Activated CD8-positive, alpha-beta memory T cell treated with anti-CD3 and anti-CD28 coated beads, Interleukin-2, amount 10 ng/mL, durations not matched to agents 7 days and 5 days (primary cell): ENCODE data around the gene SLF1. TPM values are rescaled to one million over a fixed set of nuclear protein-coding genes. Genes with fewer than 3 reads are reported as not detected.

ENCODE experiments used
- ATAC-seq: fragments of 150-1000 bp; cut with Tn5 transposase; one replicate; pipeline ENCODE4 v1.10.0; 2021; ENCODE audit warnings: moderate library complexity
- CTCF ChIA-PET: fragments of 350-600 bp; sonication (Branson Sonifier 250); formaldehyde crosslinking; loops from one replicate; lab custom pipeline; 2021; ENCODE audit warnings: antibody characterized with exemption; lab: Charles Lee
- DNase-seq: peaks from one replicate; pipeline ENCODE4 v3.0.0-alpha.2; 2020
- H3K27ac Mint-ChIP-seq: one replicate; pipeline ENCODE4 v1.8.0; 2021; ENCODE audit warnings: mild to moderate bottlenecking, mixed read lengths
- H3K27me3 Mint-ChIP-seq: one replicate; pipeline ENCODE4 v1.8.0; 2021; ENCODE audit warnings: mixed read lengths
- H3K36me3 Mint-ChIP-seq: one replicate; pipeline ENCODE4 v1.8.0; 2021; ENCODE audit warnings: mild to moderate bottlenecking, mixed read lengths
- H3K4me1 Mint-ChIP-seq: one replicate; pipeline ENCODE4 v1.8.0; 2021; ENCODE audit warnings: mixed read lengths
- H3K4me3 Mint-ChIP-seq: one replicate; pipeline ENCODE4 v1.8.0; 2021; ENCODE audit warnings: mild to moderate bottlenecking, moderate library complexity, mixed read lengths
- H3K9me3 Mint-ChIP-seq: one replicate; pipeline ENCODE4 v1.8.0; 2022; ENCODE audit warnings: low read depth, mixed read lengths
- total RNA-seq, 2 experiments: library from RNA; stranded (reverse); gene quantifications; one replicate each; pipeline ENCODE4 v1.2.3, GENCODE V29; 2021

SLF1 gene
- total RNA-seq, 2 experiments from 2014 or later = 27.5 to 33.1 TPM

DNA sequence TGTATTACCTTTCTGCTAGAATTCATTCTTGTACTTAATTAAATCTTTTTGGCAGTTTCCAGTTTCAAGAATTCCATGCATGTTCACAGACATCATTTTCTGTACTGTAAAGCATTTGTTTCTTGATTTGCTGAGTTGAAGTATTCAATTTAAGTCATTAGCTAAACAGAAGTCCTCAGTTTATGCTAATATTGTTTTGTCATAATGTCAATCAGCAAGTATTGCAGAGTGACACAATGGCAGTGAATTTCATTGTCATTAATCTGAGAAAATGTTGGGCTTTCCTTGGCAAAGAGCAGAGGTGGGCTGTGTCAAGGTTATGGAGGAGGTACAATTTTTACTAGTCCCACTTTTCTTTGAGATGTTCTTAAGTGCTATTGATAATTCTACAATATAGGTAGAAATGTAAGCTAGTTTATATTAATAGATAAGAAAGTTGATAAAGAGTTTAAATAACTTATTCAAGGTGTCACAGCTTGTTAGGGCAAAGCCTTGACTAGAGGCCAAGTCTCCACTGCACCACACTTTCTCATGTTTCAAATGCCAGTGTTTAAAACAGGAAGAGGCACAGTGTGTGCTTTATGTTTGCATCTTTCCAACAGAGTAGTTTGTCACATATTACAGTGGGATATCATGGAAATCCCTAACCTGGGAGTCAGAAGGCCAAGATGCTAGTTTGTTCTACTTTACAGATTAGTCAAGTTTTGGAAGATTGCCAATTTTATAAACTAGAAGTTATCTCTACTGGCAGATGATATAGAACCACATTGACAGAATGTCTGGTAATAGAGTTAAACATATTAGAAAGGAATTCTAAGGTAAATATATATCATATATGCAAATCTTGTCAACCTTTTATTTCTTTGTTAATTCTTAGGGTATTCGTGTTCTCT lies 56.3 kb downstream of the SLF1 start:
- ATAC-seq = no peak
- CTCF ChIA-PET = interaction anchor here (0.7 kb wide), 1 partner anchor 15 kb away, joined by 3 read pairs; no protein-coding TSS in a partner anchor
- H3K4me3 Mint-ChIP-seq = no peak overlapping the region
- no peaks in the 10 kb centered on the region for H3K27me3 Mint-ChIP-seq
- H3K36me3 Mint-ChIP-seq = peaks cover 29% of the 10 kb centered on the region
- peaks cover 7% of the 10 kb centered on the region for H3K4me1 Mint-ChIP-seq
- no peak overlapping the region for H3K27ac Mint-ChIP-seq
- DNase-seq = no peak
- no peaks in the 10 kb centered on the region for H3K9me3 Mint-ChIP-seq

GRCh38 chr5:94675965-94676618 lies 57.6 kb downstream of the SLF1 start:
- no peak for DNase-seq

GRCh38 chr5:94682814-94683520 lies 64.5 kb downstream of the SLF1 start:
- H3K27ac Mint-ChIP-seq = no peak overlapping the region
- peaks cover 35% of the 10 kb centered on the region for H3K36me3 Mint-ChIP-seq
- CTCF ChIA-PET = interaction anchor here (1.1 kb wide), 1 partner anchor 55 kb away, joined by 3 read pairs; no protein-coding TSS in a partner anchor
- no peaks in the 10 kb centered on the region for H3K9me3 Mint-ChIP-seq
- ATAC-seq = no peak
- H3K4me3 Mint-ChIP-seq = no peak overlapping the region
- no peaks in the 10 kb centered on the region for H3K4me1 Mint-ChIP-seq
- H3K27me3 Mint-ChIP-seq = no peaks in the 10 kb centered on the region
- no peak for DNase-seq

More at GRCh38 chr5:94675965-94676618, 57.6 kb downstream of the SLF1 start:
- no peaks in the 10 kb centered on the region for H3K9me3 Mint-ChIP-seq
- ATAC-seq = no peak
- CTCF ChIA-PET = interaction anchor here (0.7 to 1.4 kb wide), 2 partner anchors 14 to 32 kb away, joined by 3 read pairs; no protein-coding TSS in a partner anchor
- H3K27ac Mint-ChIP-seq = no peak overlapping the region
- peaks cover 33% of the 10 kb centered on the region for H3K36me3 Mint-ChIP-seq
- H3K27me3 Mint-ChIP-seq = no peaks in the 10 kb centered on the region
- peaks cover 1% of the 10 kb centered on the region for H3K4me1 Mint-ChIP-seq
- H3K4me3 Mint-ChIP-seq = no peak overlapping the region

DNA sequence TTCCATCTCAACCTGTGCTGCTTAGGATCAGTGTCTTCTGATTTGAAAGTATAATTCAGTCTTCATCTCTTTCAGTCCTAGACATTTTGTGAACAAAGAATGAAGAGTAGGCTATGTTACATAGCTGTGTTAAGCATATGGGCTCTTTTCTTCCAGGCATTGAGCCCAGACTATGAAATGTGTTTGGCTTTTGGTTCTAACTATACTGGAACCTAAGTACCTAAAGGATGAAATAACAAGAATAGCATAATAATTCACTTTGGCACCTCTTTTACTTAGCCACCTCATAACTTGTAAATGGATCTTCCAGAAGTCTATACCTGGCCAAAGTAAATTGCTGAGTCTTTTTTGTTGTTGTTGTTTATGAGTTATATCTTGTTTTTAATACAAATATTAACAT lies 71.4 kb downstream of the SLF1 start:
- ATAC-seq (no peak), DNase-seq (no peak)
- Mint-ChIP-seq H3K4me1 (peaks cover 8% of the 10 kb centered on the region), H3K27ac (no peak overlapping the region), H3K4me3 (no peak overlapping the region), H3K9me3 (no peaks in the 10 kb centered on the region), H3K27me3 (no peaks in the 10 kb centered on the region), H3K36me3 (peaks cover 30% of the 10 kb centered on the region)
- CTCF ChIA-PET = interaction anchor here (0.6 to 1.5 kb wide), 3 partner anchors 14 to 165 kb away, joined by 3 read pairs; no protein-coding TSS in a partner anchor

- Mint-ChIP-seq H3K27me3 (no peaks in the 10 kb centered on the region), H3K27ac (no peak overlapping the region), H3K4me3 (no peak overlapping the region), H3K4me1 (peaks cover 9% of the 10 kb centered on the region), H3K9me3 (no peaks in the 10 kb centered on the region), H3K36me3 (peaks cover 33% of the 10 kb centered on the region)
- CTCF ChIA-PET = interaction anchor here (1.3 kb wide), 1 partner anchor 114 kb away, joined by 3 read pairs; no protein-coding TSS in a partner anchor
- no peak for ATAC-seq
- DNase-seq = no peak
These were observed 72.3 kb downstream of the SLF1 start for GRCh38 chr5:94690778-94691177.

GRCh38 chr5:94691291-94691690 lies 72.8 kb downstream of the SLF1 start:
- Mint-ChIP-seq H3K4me1 (peaks cover 9% of the 10 kb centered on the region), H3K4me3 (no peak overlapping the region), H3K27me3 (no peaks in the 10 kb centered on the region), H3K36me3 (peaks cover 30% of the 10 kb centered on the region), H3K9me3 (no peaks in the 10 kb centered on the region), H3K27ac (no peak overlapping the region)
- CTCF ChIA-PET = interaction anchor here (1.3 kb wide), 1 partner anchor 115 kb away, joined by 3 read pairs; no protein-coding TSS in a partner anchor
- no peak for ATAC-seq
- no peak for DNase-seq

GRCh38 chr5:94691949-94692348 lies 73.5 kb downstream of the SLF1 start:
- Mint-ChIP-seq H3K9me3 (no peaks in the 10 kb centered on the region), H3K4me1 (peaks cover 9% of the 10 kb centered on the region), H3K27ac (no peak overlapping the region), H3K4me3 (no peak overlapping the region), H3K36me3 (peaks cover 28% of the 10 kb centered on the region), H3K27me3 (no peaks in the 10 kb centered on the region)
- DNase-seq (no peak), ATAC-seq (no peak)
- CTCF ChIA-PET = interaction anchor here (0.6 to 1.8 kb wide), 6 partner anchors 46 to 172 kb away, joined by 3 to 15 read pairs (median 4); no protein-coding TSS in a partner anchor

DNA sequence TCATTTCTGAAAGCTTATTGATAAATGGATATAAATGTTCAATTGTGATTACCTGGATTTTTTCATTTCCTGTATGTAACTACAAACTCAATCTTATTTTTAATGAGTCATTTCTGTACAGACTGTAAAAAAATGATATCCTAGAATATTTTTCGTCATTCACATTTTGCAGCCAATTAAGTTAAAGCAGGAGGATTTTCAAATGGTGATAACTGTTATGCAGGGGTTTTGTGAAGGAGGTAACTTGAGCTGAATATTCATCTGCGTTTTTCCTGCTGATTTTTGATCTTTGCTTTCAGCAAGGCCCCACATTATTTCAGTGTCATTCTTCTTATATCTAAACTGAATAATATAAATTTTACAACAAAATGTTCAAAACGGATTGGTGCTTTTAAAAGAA lies 74.1 kb downstream of the SLF1 start:
- Mint-ChIP-seq H3K36me3 (peaks cover 23% of the 10 kb centered on the region), H3K27ac (no peak overlapping the region), H3K9me3 (no peaks in the 10 kb centered on the region), H3K27me3 (no peaks in the 10 kb centered on the region), H3K4me1 (peaks cover 9% of the 10 kb centered on the region), H3K4me3 (no peak overlapping the region)
- ATAC-seq = no peak
- DNase-seq = no peak
- CTCF ChIA-PET = interaction anchor here (1.0 to 1.8 kb wide), 6 partner anchors 45 to 172 kb away, joined by 3 to 15 read pairs (median 4); no protein-coding TSS in a partner anchor

GRCh38 chr5:94693043-94693822 lies 74.8 kb downstream of the SLF1 start:
- CTCF ChIA-PET = interaction anchor here (1.0 to 1.8 kb wide), 6 partner anchors 44 to 173 kb away, joined by 3 to 15 read pairs (median 4); no protein-coding TSS in a partner anchor
- H3K4me1 Mint-ChIP-seq = peaks cover 9% of the 10 kb centered on the region
- H3K4me3 Mint-ChIP-seq = no peak overlapping the region
- H3K9me3 Mint-ChIP-seq = no peaks in the 10 kb centered on the region
- DNase-seq = no peak
- H3K27me3 Mint-ChIP-seq = no peaks in the 10 kb centered on the region
- peak overlapping the region; percentile 39 for H3K27ac Mint-ChIP-seq
- H3K36me3 Mint-ChIP-seq = peaks cover 24% of the 10 kb centered on the region
- ATAC-seq = peak; percentile 73

DNA sequence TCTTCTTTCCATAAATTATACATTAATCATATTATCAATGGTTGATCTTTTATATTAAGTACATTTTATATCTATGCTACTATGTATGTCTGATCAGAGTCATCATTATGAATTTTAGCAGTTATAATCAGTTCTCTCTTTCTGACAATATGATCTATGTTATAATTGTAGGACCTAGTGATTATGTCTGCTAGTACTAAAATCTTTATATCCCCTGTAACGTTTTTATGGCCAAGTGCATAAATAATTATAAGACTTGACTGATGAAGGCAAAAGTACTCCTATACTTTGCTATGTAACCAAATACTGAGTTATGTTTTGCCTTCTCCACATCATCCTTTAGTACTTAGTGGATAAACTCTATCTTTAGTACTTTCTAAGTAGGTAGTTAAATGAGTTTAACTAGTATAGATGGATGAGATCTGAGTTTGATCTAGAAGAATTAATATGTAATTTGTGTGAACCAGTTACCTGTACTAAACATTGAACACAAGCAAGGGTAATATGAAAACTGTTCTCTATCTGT lies 75.4 kb downstream of the SLF1 start:
- no peak overlapping the region for H3K4me3 Mint-ChIP-seq
- peaks cover 22% of the 10 kb centered on the region for H3K36me3 Mint-ChIP-seq
- ATAC-seq = no peak
- peaks cover 9% of the 10 kb centered on the region for H3K4me1 Mint-ChIP-seq
- CTCF ChIA-PET = interaction anchor here (1.5 to 1.8 kb wide), 2 partner anchors 167 to 170 kb away, joined by 4 to 15 read pairs; no protein-coding TSS in a partner anchor
- no peak for DNase-seq
- no peaks in the 10 kb centered on the region for H3K27me3 Mint-ChIP-seq
- no peak overlapping the region for H3K27ac Mint-ChIP-seq
- no peaks in the 10 kb centered on the region for H3K9me3 Mint-ChIP-seq

GRCh38 chr5:94694671-94695070 lies 76.2 kb downstream of the SLF1 start:
- ATAC-seq (no peak), DNase-seq (no peak)
- Mint-ChIP-seq H3K27ac (no peak overlapping the region), H3K27me3 (no peaks in the 10 kb centered on the region), H3K36me3 (peaks cover 21% of the 10 kb centered on the region), H3K9me3 (no peaks in the 10 kb centered on the region), H3K4me3 (no peak overlapping the region), H3K4me1 (peaks cover 9% of the 10 kb centered on the region)
- CTCF ChIA-PET = no interaction called here

DNA sequence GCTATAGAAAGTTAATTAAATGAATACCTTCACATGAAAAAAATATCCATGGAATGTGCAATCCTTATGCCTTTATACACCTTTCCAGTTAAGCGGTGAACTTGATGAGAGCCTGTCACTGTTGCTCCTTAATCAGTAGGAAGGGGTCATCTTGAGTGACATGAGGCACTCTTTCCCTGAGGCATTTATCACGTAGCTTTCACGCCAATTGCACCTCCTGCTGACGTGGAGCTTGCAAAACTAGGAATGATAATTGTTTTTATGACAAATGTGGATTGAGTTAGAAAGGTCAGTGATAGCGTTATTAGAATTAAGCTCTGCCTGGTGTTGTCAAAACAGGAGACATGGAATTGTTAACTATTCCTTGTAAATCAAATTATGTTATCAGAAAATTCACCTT lies 79.7 kb downstream of the SLF1 start:
- ATAC-seq (no peak), DNase-seq (no peak)
- no peaks in the 10 kb centered on the region for H3K9me3 Mint-ChIP-seq
- H3K36me3 Mint-ChIP-seq = peaks cover 21% of the 10 kb centered on the region
- peaks cover 22% of the 10 kb centered on the region for H3K4me1 Mint-ChIP-seq
- H3K27me3 Mint-ChIP-seq = no peaks in the 10 kb centered on the region
- H3K27ac Mint-ChIP-seq = no peak overlapping the region
- no peak overlapping the region for H3K4me3 Mint-ChIP-seq
- CTCF ChIA-PET = no interaction called here
